ENCODE measurements around the gene HNRNPR.
"Not testable (repeated sequence)": the region's sequence is repeated elsewhere in the genome, so short reads cannot be mapped to it uniquely, and the experiment has no call there.

HNRNPR gene

DNA sequence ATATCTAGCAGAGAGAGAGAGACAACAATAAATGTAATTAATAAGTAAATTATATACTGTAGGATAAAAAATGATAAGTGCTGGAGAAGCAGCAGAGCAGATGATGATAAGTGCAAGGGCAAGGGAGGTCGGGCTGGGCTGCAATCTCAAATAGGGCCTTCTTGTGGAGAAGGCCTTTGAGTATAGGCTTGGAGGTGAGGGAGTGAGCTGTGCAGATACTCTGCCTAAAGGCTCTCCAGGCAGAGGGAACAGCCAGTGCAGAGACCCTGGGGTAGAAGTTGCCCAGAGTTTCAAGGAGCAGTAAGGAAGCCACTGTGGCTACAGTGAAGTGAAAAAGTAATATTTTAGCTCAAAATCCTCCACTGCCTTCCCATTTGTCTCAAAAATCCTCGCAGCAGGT is 67.6 kb downstream of the HNRNPR start:
- no peak for DNase-seq (ENCODE audit: low read depth, low spot score)

DNA sequence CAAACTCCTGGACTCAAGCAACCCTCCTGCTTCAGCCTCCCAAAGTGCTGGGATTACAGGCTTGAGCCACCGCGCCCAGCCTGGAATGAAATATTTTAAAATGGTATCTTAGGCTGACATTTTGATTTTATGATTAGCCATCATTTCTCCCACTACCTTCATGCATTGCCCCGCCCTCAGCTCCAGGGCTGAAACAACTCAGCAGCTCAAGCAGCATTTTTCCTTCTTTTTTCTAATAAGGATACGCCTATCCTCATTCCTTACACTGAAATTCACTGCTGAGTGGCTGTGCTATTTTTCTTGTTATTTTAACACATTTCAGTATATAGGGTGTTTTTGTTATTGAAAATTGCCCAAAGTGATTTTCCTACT is 70.0 kb downstream of the HNRNPR start:
- no peak for DNase-seq (ENCODE audit: low read depth, low spot score)
- no peak overlapping the region for H3K4me3 ChIP-seq (ENCODE audit: low read length)

More for the DNA sequence above, 67.6 kb downstream of the HNRNPR start:
- H3K4me3 ChIP-seq (ENCODE audit: low read length) = no peak overlapping the region

DNA sequence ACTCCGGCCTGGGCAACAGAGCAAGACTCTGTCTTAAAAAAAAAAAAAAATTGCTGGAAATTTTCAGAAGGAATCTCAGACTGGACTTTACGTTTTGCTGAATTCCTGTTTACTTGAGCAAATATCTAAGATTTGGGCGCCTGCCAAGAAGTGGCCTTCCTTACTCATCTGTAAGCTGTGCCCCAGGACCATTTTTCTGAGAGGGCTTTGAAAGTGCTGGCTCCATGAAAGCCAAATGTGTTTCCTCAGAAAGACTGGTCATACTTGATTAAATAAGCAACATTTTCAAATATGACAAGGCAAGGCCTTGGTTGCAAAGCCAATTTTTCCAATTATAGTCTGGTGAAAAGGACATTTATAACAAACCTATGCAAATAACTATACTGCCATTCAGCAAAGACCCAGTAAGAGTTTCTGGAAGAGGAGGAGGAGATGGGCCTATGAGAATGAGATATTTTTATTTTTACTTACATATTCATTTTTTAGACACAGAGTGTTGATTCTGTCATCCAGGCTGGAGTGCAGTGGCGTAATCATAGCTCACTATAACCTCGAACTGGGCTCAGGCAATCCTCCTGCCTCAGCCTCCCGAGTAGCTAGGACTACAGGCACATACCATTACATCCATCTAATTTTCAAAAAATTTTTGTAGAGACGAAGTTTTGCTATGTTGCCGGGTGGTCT is 70.5 kb downstream of the HNRNPR start:
- DNase-seq (ENCODE audit: low read depth, low spot score) = no peak
- no peak overlapping the region for H3K4me3 ChIP-seq (ENCODE audit: low read length)

DNA sequence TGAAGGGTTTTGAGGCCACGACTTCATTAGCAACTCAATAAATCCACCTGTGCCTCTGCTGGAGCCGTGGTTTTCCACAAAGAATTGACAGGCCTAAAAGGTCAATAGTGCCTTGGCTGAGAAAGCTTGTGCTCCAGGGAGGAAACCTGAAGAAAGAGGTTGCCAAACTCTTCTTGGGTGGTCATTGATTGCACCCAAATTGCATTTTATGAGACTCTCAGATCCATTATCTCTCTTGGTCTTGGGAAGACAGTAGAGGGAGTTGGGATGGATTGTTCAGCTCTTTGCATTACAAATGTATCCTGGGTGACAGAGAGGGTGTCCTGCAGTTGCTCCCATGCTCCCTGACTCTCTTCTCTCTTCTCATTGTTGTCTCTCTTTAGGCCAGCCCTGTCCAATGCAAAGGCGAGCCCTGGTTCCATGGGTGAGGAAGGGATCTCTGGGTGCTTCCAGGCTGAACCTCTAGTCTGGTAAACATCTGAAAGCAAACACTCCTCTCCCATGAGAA is 80.7 kb downstream of the HNRNPR start:
- DNase-seq (ENCODE audit: low read depth, low spot score) = no peak
- H3K4me3 ChIP-seq (ENCODE audit: low read length) = no peak overlapping the region

DNA sequence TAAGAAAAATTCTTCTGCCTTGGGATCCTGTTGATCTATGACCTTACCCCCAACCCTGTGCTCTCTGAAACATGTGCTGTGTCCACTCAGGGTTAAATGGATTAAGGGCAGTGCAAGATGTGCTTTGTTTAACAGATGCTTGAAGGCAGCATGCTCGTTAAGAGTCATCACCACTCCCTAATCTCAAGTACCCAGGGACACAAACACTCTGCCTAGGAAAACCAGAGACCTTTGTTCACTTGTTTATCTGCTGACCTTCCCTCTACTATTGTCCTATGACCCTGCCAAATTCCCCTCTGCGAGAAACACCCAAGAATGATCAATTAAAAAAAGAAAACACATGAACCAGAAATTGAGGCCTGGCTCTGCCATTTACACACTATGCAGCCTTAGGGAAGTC is 86.0 kb downstream of the HNRNPR start:
- not testable (repeated sequence) for DNase-seq (ENCODE audit: low read depth, low spot score); H3K4me3 ChIP-seq (ENCODE audit: low read length)

DNA sequence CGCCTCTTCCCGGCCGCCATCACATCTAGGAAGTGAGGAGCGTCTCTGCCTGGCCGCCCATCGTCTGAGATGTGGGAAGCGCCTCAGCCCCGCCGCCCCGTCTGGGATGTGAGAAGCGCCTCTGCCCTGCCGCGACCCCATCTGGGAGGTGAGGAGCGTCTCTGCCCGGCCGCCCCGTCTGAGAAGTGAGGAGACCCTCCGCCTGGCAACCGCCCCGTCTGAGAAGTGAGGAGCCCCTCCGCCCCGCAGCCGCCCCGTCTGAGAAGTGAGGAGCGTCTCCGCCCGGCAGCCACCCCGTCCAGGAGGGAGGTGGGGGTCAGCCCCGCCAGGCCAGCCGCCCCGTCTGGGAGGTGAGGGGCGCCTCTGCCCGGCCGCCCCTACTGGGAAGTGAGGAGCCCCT is 86.7 kb downstream of the HNRNPR start:
- not testable (repeated sequence) for DNase-seq (ENCODE audit: low read depth, low spot score); H3K4me3 ChIP-seq (ENCODE audit: low read length)
